Measurements from ENCODE around the gene ITGAD. TPM values are rescaled to one million over a fixed set of nuclear protein-coding genes. Genes with fewer than 3 reads are reported as not detected.

The ITGAD gene
- total RNA-seq, result 0.39 TPM
- long read RNA-seq, result 0 reads

GRCh38 chr16:31393056-31393455 is at the start of gene ITGAD:
Gene ITGAD, plus strand, starts transcription at chr16:31393335. Its CDS starts 26 bp downstream, at chr16:31393361.
- no peak for DNase-seq (ENCODE audit: low spot score)

- peak; percentile 65 for DNase-seq (ENCODE audit: low spot score)
Observed at GRCh38 chr16:31344712-31345111, 48.4 kb upstream of the ITGAD start.

- no peak for DNase-seq (ENCODE audit: low spot score)
Observed at GRCh38 chr16:31347445-31347844, 45.7 kb upstream of the ITGAD start.

GRCh38 chr16:31348579-31348978 is 44.6 kb upstream of the ITGAD start:
- DNase-seq (ENCODE audit: low spot score), result no peak

- DNase-seq (ENCODE audit: low spot score), result no peak
Observed at GRCh38 chr16:31350275-31351005, 42.7 kb upstream of the ITGAD start.

GRCh38 chr16:31351246-31351941 is 41.7 kb upstream of the ITGAD start:
- no peak for DNase-seq (ENCODE audit: low spot score)

- DNase-seq (ENCODE audit: low spot score), result no peak
Observed at GRCh38 chr16:31351942-31352325, 41.2 kb upstream of the ITGAD start.

- DNase-seq (ENCODE audit: low spot score), result no peak
Observed at GRCh38 chr16:31352376-31353115, 40.6 kb upstream of the ITGAD start.

- DNase-seq (ENCODE audit: low spot score), result peak; percentile 26
Observed at GRCh38 chr16:31354394-31355291, 38.5 kb upstream of the ITGAD start, which contains the start of gene ITGAX. Gene ITGAX, plus strand, starts transcription at chr16:31355176. Its CDS starts 79 bp downstream, at chr16:31355255.

GRCh38 chr16:31355431-31356100 is 37.6 kb upstream of the ITGAD start:
- peak; percentile 81 for DNase-seq (ENCODE audit: low spot score)

GRCh38 chr16:31356566-31357323 is 36.4 kb upstream of the ITGAD start:
- DNase-seq (ENCODE audit: low spot score), result no peak

- no peak for DNase-seq (ENCODE audit: low spot score)
Observed at GRCh38 chr16:31357324-31358109, 35.6 kb upstream of the ITGAD start.

GRCh38 chr16:31360251-31360650 is 32.9 kb upstream of the ITGAD start:
- DNase-seq (ENCODE audit: low spot score), result no peak

- no peak for DNase-seq (ENCODE audit: low spot score)
Observed at GRCh38 chr16:31361201-31362110, 31.7 kb upstream of the ITGAD start.

- peak; percentile 62 for DNase-seq (ENCODE audit: low spot score)
Observed at GRCh38 chr16:31362476-31363405, 30.4 kb upstream of the ITGAD start.

GRCh38 chr16:31363721-31364120 is 29.4 kb upstream of the ITGAD start:
- DNase-seq (ENCODE audit: low spot score), result peak; percentile 64

All from mesenteric fat pad (tissue), 1 donor.